HG03159 (cell line): ENCODE measurements around the gene TSPAN15.
"Not testable (repeated sequence)": the region's sequence is repeated elsewhere in the genome, so short reads cannot be mapped to it uniquely, and the experiment has no call there.

Source experiments
- ATAC-seq: cut with Tn5 transposase; IDR thresholded peaks from one replicate; pipeline ENCODE4 v1.9.1; 2021; ENCODE audit warnings: mild to moderate bottlenecking, moderate library complexity; ENCODE audit not compliant: unreplicated experiment

Gene TSPAN15

GRCh38 chr10:69533658-69534057, 82.4 kb downstream of the TSPAN15 start:
- no peak for ATAC-seq

- not testable (repeated sequence) for ATAC-seq
Observed at GRCh38 chr10:69536521-69536920, 85.3 kb downstream of the TSPAN15 start.

- no peak for ATAC-seq
Observed at GRCh38 chr10:69537449-69537848, 86.2 kb downstream of the TSPAN15 start.

- ATAC-seq = no peak
Observed at GRCh38 chr10:69538461-69538860, 87.2 kb downstream of the TSPAN15 start.

GRCh38 chr10:69541463-69541862, 90.2 kb downstream of the TSPAN15 start:
- no peak for ATAC-seq

- no peak for ATAC-seq
Observed at GRCh38 chr10:69549959-69550358, 98.7 kb downstream of the TSPAN15 start.

- ATAC-seq = no peak
Observed at GRCh38 chr10:69552268-69552667, 101.0 kb downstream of the TSPAN15 start.

- ATAC-seq = no peak
Observed at GRCh38 chr10:69553328-69553727, 102.1 kb downstream of the TSPAN15 start.

GRCh38 chr10:69554611-69555010, 103.3 kb downstream of the TSPAN15 start:
- no peak for ATAC-seq
